D341Med (cell line): ENCODE results near the gene SPINK5.
"Not testable (repeated sequence)": the region's sequence is repeated elsewhere in the genome, so short reads cannot be mapped to it uniquely, and the experiment has no call there.

Experiments used
- DNase-seq: peaks from one replicate; pipeline ENCODE4 v3.0.0; 2012; ENCODE audit warnings: low spot score

The SPINK5 gene

GRCh38 chr5:148063861-148064260 is at the start of gene SPINK5:
TSS of gene SPINK5 (plus strand) at chr5:148063980. CDS start at chr5:148064045, 65 bp downstream.
- no peak for DNase-seq

GRCh38 chr5:148014276-148014675 is 49.5 kb upstream of the SPINK5 start:
- DNase-seq, result no peak

GRCh38 chr5:148020257-148020988 is 43.4 kb upstream of the SPINK5 start:
- DNase-seq, result no peak

- no peak for DNase-seq
These were observed 36.3 kb upstream of the SPINK5 start for GRCh38 chr5:148027505-148027904.

GRCh38 chr5:148029131-148029530 is 34.6 kb upstream of the SPINK5 start:
- DNase-seq, result no peak

- DNase-seq, result no peak
These were observed 30.6 kb upstream of the SPINK5 start for GRCh38 chr5:148033134-148033533.

- DNase-seq, result no peak
These were observed 28.1 kb upstream of the SPINK5 start for GRCh38 chr5:148035676-148036075.

- DNase-seq, result no peak
These were observed 20.9 kb upstream of the SPINK5 start for GRCh38 chr5:148042881-148043280.

- no peak for DNase-seq
These were observed 20.1 kb upstream of the SPINK5 start for GRCh38 chr5:148043705-148044104.

- not testable (repeated sequence) for DNase-seq
These were observed 8.6 kb upstream of the SPINK5 start for GRCh38 chr5:148055160-148055559.

GRCh38 chr5:148060309-148060708 is 3.5 kb upstream of the SPINK5 start:
- no peak for DNase-seq

- DNase-seq, result no peak
These were observed 2.9 kb upstream of the SPINK5 start for GRCh38 chr5:148060881-148061280.

- no peak for DNase-seq
These were observed 6.8 kb downstream of the SPINK5 start for GRCh38 chr5:148070621-148071020.

- DNase-seq, result no peak
These were observed 8.4 kb downstream of the SPINK5 start for GRCh38 chr5:148072207-148072606.

- DNase-seq, result no peak
These were observed 11.7 kb downstream of the SPINK5 start for GRCh38 chr5:148075529-148075928.

GRCh38 chr5:148083203-148083602 is 19.4 kb downstream of the SPINK5 start:
- no peak for DNase-seq

GRCh38 chr5:148084269-148084668 is 20.5 kb downstream of the SPINK5 start:
- DNase-seq, result no peak

- no peak for DNase-seq
These were observed 21.5 kb downstream of the SPINK5 start for GRCh38 chr5:148085310-148085709.

GRCh38 chr5:148085977-148086705 is 22.4 kb downstream of the SPINK5 start:
- no peak for DNase-seq

GRCh38 chr5:148090146-148090772 is 26.5 kb downstream of the SPINK5 start:
- DNase-seq, result no peak

GRCh38 chr5:148090773-148091250 is 27.0 kb downstream of the SPINK5 start:
- DNase-seq, result no peak

GRCh38 chr5:148091991-148092964 is 28.5 kb downstream of the SPINK5 start:
- DNase-seq, result no peak
